ENCODE data around the gene GRID1.

GRID1 gene

GRCh38 chr10:86017841-86018734 is 348.5 kb downstream of the GRID1 start:
- no peak for DNase-seq

- DNase-seq: no peak
These were observed 353.0 kb downstream of the GRID1 start for GRCh38 chr10:86013568-86013967.

DNA sequence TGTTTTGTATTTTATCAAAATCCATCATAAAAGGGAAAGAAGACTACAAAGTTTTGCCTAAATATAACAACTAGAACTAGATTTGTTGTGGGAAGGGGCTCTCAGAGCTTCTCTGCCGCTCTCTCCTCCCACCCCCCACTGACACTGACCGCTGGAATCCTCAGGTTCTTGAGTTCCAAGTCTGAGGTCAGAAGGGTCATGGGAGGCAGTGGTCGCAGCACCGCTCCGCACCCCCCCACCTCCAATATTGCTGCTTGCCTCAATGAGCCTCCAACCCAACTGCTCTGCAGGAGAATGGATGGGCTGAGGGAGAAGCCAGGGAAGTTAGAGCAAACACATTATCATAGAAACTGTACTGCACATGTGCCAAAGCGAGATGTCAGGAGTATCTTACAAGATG is 359.4 kb downstream of the GRID1 start:
- DNase-seq: no peak

DNA sequence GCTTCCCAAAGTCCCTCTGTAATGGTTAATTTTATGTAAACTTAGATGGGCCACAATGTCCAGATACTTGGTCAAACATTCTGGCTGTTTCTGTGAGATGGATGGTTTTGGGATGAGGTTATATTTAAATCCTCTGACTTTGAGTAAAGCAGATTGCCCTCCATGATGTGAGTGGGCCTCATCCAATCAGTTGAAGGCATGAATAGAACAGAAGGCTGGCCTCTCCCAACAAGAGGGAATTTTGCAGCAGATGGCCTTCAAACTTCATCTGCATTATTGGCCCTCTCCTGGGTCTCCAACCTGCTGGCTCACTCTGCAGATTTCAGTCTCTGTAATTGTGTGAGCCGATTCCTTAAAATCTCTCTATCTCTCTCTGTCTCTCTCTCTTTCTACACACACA is 362.3 kb downstream of the GRID1 start:
- no peak for DNase-seq

GRCh38 chr10:86003201-86003621 is 363.4 kb downstream of the GRID1 start:
- DNase-seq: no peak

DNA sequence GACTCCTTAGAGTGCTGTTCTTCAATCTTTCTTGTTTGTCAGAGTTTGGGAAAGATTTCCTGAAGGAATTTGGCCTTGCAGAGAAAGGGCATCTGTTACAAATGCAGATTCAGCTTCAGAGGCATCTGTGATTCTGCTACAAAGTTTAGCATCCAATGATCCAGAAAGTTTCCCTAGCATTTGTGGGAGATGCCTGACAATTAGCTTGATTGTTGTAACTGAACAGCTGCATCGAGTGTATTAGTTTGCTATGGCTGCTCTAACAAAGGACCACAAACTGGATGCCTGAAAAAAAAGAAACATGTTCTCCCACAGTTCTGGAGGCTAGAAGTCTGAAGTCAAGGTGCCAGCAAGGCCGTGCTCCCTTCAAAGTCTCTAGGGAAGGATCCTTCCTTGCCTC is 365.1 kb downstream of the GRID1 start:
- DNase-seq: no peak

- no peak for DNase-seq
These were observed 369.1 kb downstream of the GRID1 start for GRCh38 chr10:85997544-85997943.

GRCh38 chr10:85995791-85996190 is 370.8 kb downstream of the GRID1 start:
- no peak for DNase-seq

GRCh38 chr10:85993840-85994507 is 372.6 kb downstream of the GRID1 start:
- no peak for DNase-seq

- DNase-seq: no peak
These were observed 373.5 kb downstream of the GRID1 start for GRCh38 chr10:85993140-85993539.

GRCh38 chr10:85992324-85992723 is 374.3 kb downstream of the GRID1 start:
- no peak for DNase-seq

DNA sequence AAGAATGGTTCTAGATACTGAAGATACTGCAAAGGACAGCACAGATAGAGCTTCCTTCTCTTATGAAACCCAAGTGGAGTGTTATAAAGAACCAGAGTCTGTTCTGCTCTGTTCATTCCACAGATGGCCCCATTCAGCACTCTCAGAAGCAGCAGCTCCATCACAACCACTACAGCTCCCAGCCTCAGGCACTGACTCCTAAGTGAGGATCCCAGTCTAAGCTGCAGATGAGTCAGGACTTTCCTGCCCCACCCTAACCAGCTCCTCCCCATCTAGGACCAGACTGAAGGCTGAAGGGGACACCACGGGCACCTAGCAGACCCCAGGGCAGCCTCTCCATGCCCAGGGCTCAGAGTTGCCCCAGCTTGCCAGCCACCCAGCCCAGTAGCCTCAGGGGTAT is 379.8 kb downstream of the GRID1 start:
- DNase-seq: no peak

GRCh38 chr10:85983051-85983450 is 383.5 kb downstream of the GRID1 start:
- DNase-seq: no peak

- DNase-seq: no peak
These were observed 387.0 kb downstream of the GRID1 start for GRCh38 chr10:85979598-85979997.

GRCh38 chr10:85978566-85979358 is 387.8 kb downstream of the GRID1 start:
- no peak for DNase-seq

- DNase-seq: no peak
These were observed 389.0 kb downstream of the GRID1 start for GRCh38 chr10:85977642-85978041.

- no peak for DNase-seq
These were observed 390.3 kb downstream of the GRID1 start for GRCh38 chr10:85976267-85976793.

- DNase-seq: no peak
These were observed 395.1 kb downstream of the GRID1 start for GRCh38 chr10:85971494-85971893.

- no peak for DNase-seq
These were observed 399.0 kb downstream of the GRID1 start for GRCh38 chr10:85967594-85967993.

- DNase-seq: no peak
These were observed 405.0 kb downstream of the GRID1 start for GRCh38 chr10:85961479-85962067.

GRCh38 chr10:85961073-85961472 is 405.5 kb downstream of the GRID1 start:
- no peak for DNase-seq

DNA sequence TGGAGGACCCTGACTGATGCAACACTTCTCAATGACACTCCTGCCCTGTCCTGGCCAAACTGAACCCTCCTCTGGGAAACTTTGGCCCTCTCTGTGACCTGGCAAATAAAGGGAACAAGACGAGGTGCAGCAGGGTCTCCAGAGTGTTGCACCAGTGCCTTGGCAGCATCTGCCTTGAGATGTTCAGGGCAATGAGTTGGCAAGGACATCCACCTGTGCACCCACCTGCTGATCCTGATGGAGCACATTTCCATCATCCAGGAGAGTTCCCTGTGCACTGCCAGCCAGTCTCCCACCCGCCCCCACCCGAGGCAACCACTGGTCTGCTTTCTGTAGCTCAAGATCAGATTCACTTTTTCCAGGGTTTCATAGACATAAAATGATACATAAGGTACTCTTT is 407.4 kb downstream of the GRID1 start:
- no peak for DNase-seq

DNA sequence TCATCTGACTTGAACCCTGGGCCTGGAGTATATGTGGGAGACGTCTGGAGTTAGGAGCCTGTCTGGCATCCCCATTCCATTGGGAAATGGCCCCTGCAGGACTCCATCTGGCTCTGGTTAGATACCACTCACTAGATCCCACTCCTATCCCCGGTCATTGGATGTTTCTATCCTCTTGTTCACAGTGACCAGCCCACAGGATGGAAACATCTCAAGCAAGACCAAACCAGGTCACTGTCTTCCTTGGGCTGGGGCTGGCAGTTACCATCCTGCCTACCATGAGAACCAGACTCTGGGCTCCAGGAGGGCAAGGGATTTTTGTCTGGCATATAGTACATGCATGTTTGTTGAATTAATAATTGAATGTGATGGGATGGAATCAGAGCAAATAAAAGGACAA is 415.7 kb downstream of the GRID1 start:
- no peak for DNase-seq
